ENCODE data around the gene RXRG. TPM values are rescaled to one million over a fixed set of nuclear protein-coding genes. Genes with fewer than 3 reads are reported as not detected.

RXRG gene
- total RNA-seq, 1 donor from 2014 or later = not detected

DNA sequence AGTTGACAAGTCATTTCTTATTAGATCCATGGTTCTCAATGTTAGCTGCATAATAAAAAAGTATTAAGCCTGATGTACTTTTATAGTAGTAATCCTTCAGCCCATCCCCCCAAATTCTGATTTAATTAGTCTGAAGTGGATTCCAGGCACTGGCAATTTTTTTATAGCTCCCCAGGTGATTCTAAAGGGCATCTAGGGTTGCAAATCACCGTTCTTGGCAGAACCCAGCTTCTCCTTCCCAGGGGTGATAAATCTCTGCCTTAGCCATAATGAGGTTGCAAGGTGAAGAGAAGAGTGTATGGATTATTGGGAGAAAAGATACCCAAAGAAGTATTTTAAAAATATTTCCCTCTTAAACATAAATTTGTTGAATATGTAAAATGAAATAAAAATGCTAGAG is 43.0 kb upstream of the RXRG start:
- no peak overlapping the region for H3K4me2 ChIP-seq (ENCODE audit: low read length)
- DNase-seq (ENCODE audit: low read depth) (no peak), FAIRE-seq (no peak)
- no peaks in the 10 kb centered on the region for H3K79me2 ChIP-seq (ENCODE audit: insufficient read depth, low read length)
- no peaks in the 10 kb centered on the region for H3K9me3 Mint-ChIP-seq (ENCODE audit: unreplicated experiment)
- H3K27ac Mint-ChIP-seq (ENCODE audit: unreplicated experiment) = no peak overlapping the region
- no peaks in the 10 kb centered on the region for H3K36me3 Mint-ChIP-seq (ENCODE audit: low read depth, unreplicated experiment)
- H3K4me3 Mint-ChIP-seq (ENCODE audit: unreplicated experiment) = no peak overlapping the region
- no peak overlapping the region for H3K9ac ChIP-seq (ENCODE audit: low read length)
- no peak overlapping the region for H2AFZ ChIP-seq (ENCODE audit: low read depth, low read length)
- H3K9me3 ChIP-seq (ENCODE audit: insufficient read depth, low read depth, low read length) = no peaks in the 10 kb centered on the region
- no peak overlapping the region for H3K4me3 ChIP-seq (ENCODE audit: insufficient read depth, low read depth, low read length)
- H3K27me3 Mint-ChIP-seq (ENCODE audit: low read depth, unreplicated experiment) = peaks cover 67% of the 10 kb centered on the region
- no peak overlapping the region for H3K27ac ChIP-seq (ENCODE audit: low read depth, low read length)
- no peaks in the 10 kb centered on the region for H3K4me1 ChIP-seq (ENCODE audit: insufficient read depth, low read length)
- TF ChIP-seq, protein P1, sequence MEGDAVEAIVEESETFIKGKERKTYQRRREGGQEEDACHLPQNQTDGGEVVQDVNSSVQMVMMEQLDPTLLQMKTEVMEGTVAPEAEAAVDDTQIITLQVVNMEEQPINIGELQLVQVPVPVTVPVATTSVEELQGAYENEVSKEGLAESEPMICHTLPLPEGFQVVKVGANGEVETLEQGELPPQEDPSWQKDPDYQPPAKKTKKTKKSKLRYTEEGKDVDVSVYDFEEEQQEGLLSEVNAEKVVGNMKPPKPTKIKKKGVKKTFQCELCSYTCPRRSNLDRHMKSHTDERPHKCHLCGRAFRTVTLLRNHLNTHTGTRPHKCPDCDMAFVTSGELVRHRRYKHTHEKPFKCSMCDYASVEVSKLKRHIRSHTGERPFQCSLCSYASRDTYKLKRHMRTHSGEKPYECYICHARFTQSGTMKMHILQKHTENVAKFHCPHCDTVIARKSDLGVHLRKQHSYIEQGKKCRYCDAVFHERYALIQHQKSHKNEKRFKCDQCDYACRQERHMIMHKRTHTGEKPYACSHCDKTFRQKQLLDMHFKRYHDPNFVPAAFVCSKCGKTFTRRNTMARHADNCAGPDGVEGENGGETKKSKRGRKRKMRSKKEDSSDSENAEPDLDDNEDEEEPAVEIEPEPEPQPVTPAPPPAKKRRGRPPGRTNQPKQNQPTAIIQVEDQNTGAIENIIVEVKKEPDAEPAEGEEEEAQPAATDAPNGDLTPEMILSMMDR (IDR thresholded peaks at IDR 0.05; ENCODE audit: insufficient read depth, low read depth, low read length) = no peak
- no peak for TF ChIP-seq EZH2 (IDR thresholded peaks at IDR 0.05; ENCODE audit: insufficient read depth, low read length)
- peaks cover 2% of the 10 kb centered on the region for H3K4me1 Mint-ChIP-seq (ENCODE audit: low read depth, unreplicated experiment)
- peaks cover 13% of the 10 kb centered on the region for H3K27me3 ChIP-seq (ENCODE audit: insufficient read depth, low read length)
- H4K20me1 ChIP-seq (ENCODE audit: insufficient read depth, low read length) = no peaks in the 10 kb centered on the region
- H3K36me3 ChIP-seq (ENCODE audit: insufficient read depth, low read length) = no peaks in the 10 kb centered on the region

DNA sequence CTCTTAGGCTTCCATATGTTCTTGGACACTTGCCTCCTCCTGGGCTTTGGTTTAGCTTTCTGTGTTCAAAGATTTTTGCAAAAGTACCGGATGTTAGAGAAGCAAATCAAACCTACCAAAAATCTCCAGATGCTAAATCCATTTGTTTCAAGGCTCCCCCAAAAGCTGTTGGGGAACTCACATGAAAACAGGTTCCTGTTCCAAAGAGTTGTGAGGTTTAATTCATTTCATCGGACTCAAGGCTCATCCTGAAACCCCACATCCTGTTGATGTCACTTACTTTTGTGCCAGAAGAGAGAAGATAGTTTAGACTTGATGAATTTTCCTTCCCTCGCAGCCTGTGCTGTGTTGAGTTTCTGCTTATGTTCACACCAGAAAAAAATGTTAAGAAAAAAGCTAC is 41.7 kb upstream of the RXRG start:
- Mint-ChIP-seq H3K36me3 (ENCODE audit: low read depth, unreplicated experiment) (no peaks in the 10 kb centered on the region), H3K9me3 (ENCODE audit: unreplicated experiment) (no peaks in the 10 kb centered on the region), H3K4me1 (ENCODE audit: low read depth, unreplicated experiment) (peaks cover 8% of the 10 kb centered on the region), H3K27ac (ENCODE audit: unreplicated experiment) (no peak overlapping the region), H3K27me3 (ENCODE audit: low read depth, unreplicated experiment) (peaks cover 59% of the 10 kb centered on the region), H3K4me3 (ENCODE audit: unreplicated experiment) (no peak overlapping the region)
- peaks cover 13% of the 10 kb centered on the region for H3K27me3 ChIP-seq (ENCODE audit: insufficient read depth, low read length)
- H3K9ac ChIP-seq (ENCODE audit: low read length) = no peak overlapping the region
- H3K27ac ChIP-seq (ENCODE audit: low read depth, low read length) = no peak overlapping the region
- no peaks in the 10 kb centered on the region for H4K20me1 ChIP-seq (ENCODE audit: insufficient read depth, low read length)
- H2AFZ ChIP-seq (ENCODE audit: low read depth, low read length) = no peak overlapping the region
- H3K9me3 ChIP-seq (ENCODE audit: insufficient read depth, low read depth, low read length) = no peaks in the 10 kb centered on the region
- H3K79me2 ChIP-seq (ENCODE audit: insufficient read depth, low read length) = no peaks in the 10 kb centered on the region
- H3K36me3 ChIP-seq (ENCODE audit: insufficient read depth, low read length) = no peaks in the 10 kb centered on the region
- H3K4me2 ChIP-seq (ENCODE audit: low read length) = no peak overlapping the region
- no peak for DNase-seq (ENCODE audit: low read depth)
- FAIRE-seq = no peak
- TF ChIP-seq EZH2 (IDR thresholded peaks at IDR 0.05; ENCODE audit: insufficient read depth, low read length) = no peak
- TF ChIP-seq, protein P1 (IDR thresholded peaks at IDR 0.05; ENCODE audit: insufficient read depth, low read depth, low read length) = no peak
- no peak overlapping the region for H3K4me3 ChIP-seq (ENCODE audit: insufficient read depth, low read depth, low read length)
- H3K4me1 ChIP-seq (ENCODE audit: insufficient read depth, low read length) = no peaks in the 10 kb centered on the region

DNA sequence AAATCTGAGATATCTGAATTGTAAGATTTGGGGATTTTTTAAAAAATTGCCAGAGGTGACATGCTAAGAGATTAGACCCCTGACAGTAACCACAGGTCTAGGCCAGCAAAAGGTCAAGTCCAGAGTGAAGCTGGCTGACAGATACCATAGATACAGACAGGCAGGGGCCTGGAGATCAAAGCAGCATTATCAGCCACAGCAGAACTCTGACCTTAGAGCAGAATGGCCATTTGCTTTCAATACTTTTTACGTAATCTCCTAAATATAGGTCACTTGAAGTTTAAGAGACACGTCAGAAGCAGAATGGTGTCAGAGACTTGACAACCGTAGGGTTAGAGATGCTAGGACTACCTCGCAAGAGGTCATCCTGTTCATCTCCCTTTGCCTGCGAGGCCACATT is 40.8 kb upstream of the RXRG start:
- Mint-ChIP-seq H3K27ac (ENCODE audit: unreplicated experiment) (no peak overlapping the region), H3K4me3 (ENCODE audit: unreplicated experiment) (no peak overlapping the region), H3K36me3 (ENCODE audit: low read depth, unreplicated experiment) (no peaks in the 10 kb centered on the region), H3K4me1 (ENCODE audit: low read depth, unreplicated experiment) (peaks cover 8% of the 10 kb centered on the region), H3K9me3 (ENCODE audit: unreplicated experiment) (no peaks in the 10 kb centered on the region), H3K27me3 (ENCODE audit: low read depth, unreplicated experiment) (peaks cover 50% of the 10 kb centered on the region)
- no peak overlapping the region for H3K9ac ChIP-seq (ENCODE audit: low read length)
- no peaks in the 10 kb centered on the region for H3K4me1 ChIP-seq (ENCODE audit: insufficient read depth, low read length)
- H3K27ac ChIP-seq (ENCODE audit: low read depth, low read length) = no peak overlapping the region
- H4K20me1 ChIP-seq (ENCODE audit: insufficient read depth, low read length) = no peaks in the 10 kb centered on the region
- peaks cover 13% of the 10 kb centered on the region for H3K27me3 ChIP-seq (ENCODE audit: insufficient read depth, low read length)
- no peak overlapping the region for H2AFZ ChIP-seq (ENCODE audit: low read depth, low read length)
- TF ChIP-seq, protein P1 (IDR thresholded peaks at IDR 0.05; ENCODE audit: insufficient read depth, low read depth, low read length) = no peak
- no peak for TF ChIP-seq EZH2 (IDR thresholded peaks at IDR 0.05; ENCODE audit: insufficient read depth, low read length)
- H3K4me3 ChIP-seq (ENCODE audit: insufficient read depth, low read depth, low read length) = no peak overlapping the region
- FAIRE-seq (no peak), DNase-seq (ENCODE audit: low read depth) (no peak)
- no peaks in the 10 kb centered on the region for H3K79me2 ChIP-seq (ENCODE audit: insufficient read depth, low read length)
- no peaks in the 10 kb centered on the region for H3K9me3 ChIP-seq (ENCODE audit: insufficient read depth, low read depth, low read length)
- no peak overlapping the region for H3K4me2 ChIP-seq (ENCODE audit: low read length)
- H3K36me3 ChIP-seq (ENCODE audit: insufficient read depth, low read length) = no peaks in the 10 kb centered on the region
